A549 (cell line): ENCODE measurements around the gene ACVR1. TPM values are rescaled to one million over a fixed set of nuclear protein-coding genes. Genes with fewer than 3 reads are reported as not detected.
"Not testable (repeated sequence)": the region's sequence is repeated elsewhere in the genome, so short reads cannot be mapped to it uniquely, and the experiment has no call there.

Experiments used
- ATAC-seq, 2 experiments: fragments of 200-7000 bp in 1 of 2; fragments of >200 bp in 1 of 2; cut with Nextera tagmentation in 1 of 2; cut with Tn5 transposase in 1 of 2; 3 replicates each; pipeline versions ENCODE4 v1.8.0 to v1.9.1; 2018 to 2020; ENCODE audit warnings: mild to moderate bottlenecking in 1 of 2, moderate library complexity in 1 of 2
- CTCF ChIA-PET: fragments of 300-600 bp; sonication (Branson Sonifier 250); formaldehyde crosslinking; extraction: SDS; loops from one replicate; lab custom pipeline; 2021; ENCODE audit warnings: antibody characterized with exemption, inconsistent platforms; lab: Yijun Ruan, JAX
- POLR2A ChIA-PET: fragments of 350-600 bp; formaldehyde crosslinking; extraction: SDS; loops from one replicate; lab custom pipeline; 2021; ENCODE audit warnings: antibody characterized with exemption, inconsistent platforms; lab: Yijun Ruan, JAX
- DNase-seq, 2 experiments: peaks; one replicate each; pipeline versions ENCODE4 v3.0.0 to v3.0.0-alpha.2; 2011 to 2016; ENCODE audit warnings: low read depth in 1 of 2, low spot score in 1 of 2
- FAIRE-seq: peaks from 2 replicates; lab custom pipeline; 2011; peaks lifted over from hg19 to GRCh38; lab: Jason Lieb, UNC
- H3K27ac ChIP-seq, 2 experiments: fragments of >200 bp; sonication (Bioruptor Twin); formaldehyde crosslinking; 3 replicates each; pipeline ENCODE4 v1.5.1; 2016 to 2017
- H3K4me1 ChIP-seq: fragments of >200 bp; sonication (Bioruptor Twin); formaldehyde crosslinking; 3 replicates; pipeline ENCODE4 v1.6.1; 2016
- H3K4me2 ChIP-seq: fragments of >200 bp; sonication (Bioruptor Twin); formaldehyde crosslinking; 3 replicates; pipeline ENCODE4 v1.6.1; 2016
- H3K4me3 ChIP-seq: fragments of >200 bp; sonication (Bioruptor Twin); formaldehyde crosslinking; 3 replicates; pipeline ENCODE4 v1.5.1; 2016
- H3K9me3 ChIP-seq: fragments of >200 bp; sonication (Bioruptor Twin); formaldehyde crosslinking; 3 replicates; pipeline ENCODE4 v1.6.1; 2016
- ATOH8 ChIP-seq: fragments of 250-450 bp; sonication (Bioruptor Pico); IDR thresholded peaks from 2 replicates; pipeline ENCODE4 v1.5.0; 2020; ENCODE audit warnings: low read depth, mild to moderate bottlenecking, moderate library complexity
- CBX2 ChIP-seq: fragments of 200-600 bp; sonication (generic); IDR thresholded peaks from 2 replicates; pipeline ENCODE4 v1.6.1; 2016; ENCODE audit warnings: low read depth, mild to moderate bottlenecking, borderline replicate concordance
- CHD4 ChIP-seq: fragments of 200-600 bp; sonication (generic); IDR thresholded peaks from 2 replicates; pipeline ENCODE4 v1.6.1; 2016; ENCODE audit warnings: antibody characterized with exemption, mild to moderate bottlenecking, borderline replicate concordance
- E2F6 ChIP-seq: IDR thresholded peaks from 2 replicates; pipeline ENCODE4 v1.6.1; 2012; ENCODE audit warnings: low read depth, borderline replicate concordance
- EHF ChIP-seq: fragments of 250-450 bp; sonication (Bioruptor Pico); IDR thresholded peaks from 2 replicates; pipeline ENCODE4 v1.5.0; 2020; ENCODE audit warnings: mild to moderate bottlenecking
- EP300 ChIP-seq, 2 experiments: fragments of >200 bp; sonication (Bioruptor Twin); formaldehyde crosslinking; IDR thresholded peaks; 2 replicates in 1 of 2; 3 replicates in 1 of 2; pipeline ENCODE4 v1.6.1; 2016 to 2017
- GATA3 ChIP-seq: IDR thresholded peaks from 2 replicates; pipeline ENCODE4 v1.6.1; 2012; ENCODE audit warnings: borderline replicate concordance
- HDAC2 ChIP-seq: fragments of 200-600 bp; sonication (generic); IDR thresholded peaks from 2 replicates; pipeline ENCODE4 v1.6.1; 2016
- HEYL ChIP-seq: fragments of 250-450 bp; sonication (Bioruptor Pico); IDR thresholded peaks from 2 replicates; pipeline ENCODE4 v1.8.0; 2021; ENCODE audit warnings: mild to moderate bottlenecking, moderate library complexity
- HOXA7 ChIP-seq: fragments of 250-450 bp; sonication (Bioruptor Pico); IDR thresholded peaks from 2 replicates; pipeline ENCODE4 v1.5.0; 2020; ENCODE audit warnings: mild to moderate bottlenecking, moderate library complexity
- KDM1A ChIP-seq: fragments of 200-600 bp; sonication (generic); IDR thresholded peaks from 2 replicates; pipeline ENCODE4 v1.6.1; 2016; ENCODE audit warnings: low read depth, mild to moderate bottlenecking
- MAFK ChIP-seq: fragments of 450-650 bp; IDR thresholded peaks from 2 replicates; pipeline ENCODE4 v1.6.1; 2014; ENCODE audit not compliant: partially characterized antibody
- MAX ChIP-seq: IDR thresholded peaks from 2 replicates; pipeline ENCODE4 v1.6.1; 2012
- MAZ ChIP-seq: fragments of 150-350 bp; IDR thresholded peaks from 2 replicates; pipeline ENCODE4 v1.6.1; 2014; ENCODE audit warnings: antibody characterized with exemption, low read depth, low read length, borderline replicate concordance
- PHF8 ChIP-seq: fragments of 200-600 bp; sonication (generic); IDR thresholded peaks from 2 replicates; pipeline ENCODE4 v1.6.1; 2016; ENCODE audit warnings: low read depth, mild to moderate bottlenecking, antibody characterized with exemption, moderate library complexity, borderline replicate concordance
- POLR2A ChIP-seq: IDR thresholded peaks from 2 replicates; pipeline ENCODE4 v1.6.1; 2012; ENCODE audit warnings: mild to moderate bottlenecking, low read length
- RFX5 ChIP-seq: fragments of 450-650 bp; IDR thresholded peaks from 2 replicates; pipeline ENCODE4 v1.7.1; 2014; ENCODE audit warnings: antibody characterized with exemption, mild to moderate bottlenecking, moderate library complexity
- TFCP2L1 ChIP-seq: fragments of 250-450 bp; sonication (Bioruptor Pico); IDR thresholded peaks from 2 replicates; pipeline ENCODE4 v1.5.0; 2021; ENCODE audit warnings: mild to moderate bottlenecking
- ZNF302 ChIP-seq: fragments of 250-450 bp; sonication (Bioruptor Pico); IDR thresholded peaks from 2 replicates; pipeline ENCODE4 v1.9.0; 2021; ENCODE audit warnings: inconsistent platforms, mild to moderate bottlenecking, moderate library complexity
- ZSCAN20 ChIP-seq: fragments of 250-450 bp; sonication (Bioruptor Pico); IDR thresholded peaks from 2 replicates; pipeline ENCODE4 v1.8.0; 2022; ENCODE audit warnings: mild to moderate bottlenecking, moderate library complexity
- WGBS: methylation state at CpG from one replicate; pipeline ENCODE4 v1.1.6; 2017; ENCODE audit errors: missing lambda C conversion rate; 5-methylcytosine and 5-hydroxymethylcytosine counted together
- polyA plus RNA-seq, 4 experiments: library from polyadenylated mRNA; depleted of rRNA in 3 of 4; stranded (reverse); fragments of >200 nt; fragmentation: RNase III in 1 of 4; extraction: RNeasy Plus Mini Kit Qiagen cat#74134 plus additional on column Dnase treatment in 1 of 4; gene quantifications; 2 replicates in 3 of 4; 3 replicates in 1 of 4; pipeline ENCODE4 v1.2.3, GENCODE V29; 2011 to 2017

ACVR1 gene
- polyA plus RNA-seq, 2 of the 4 experiments (the other 2 are of a cell fraction), result 14.6 to 21.6 TPM

- FAIRE-seq, result no peak
- no peak overlapping the region for H3K4me2 ChIP-seq
- H3K27ac ChIP-seq, result no peak overlapping the region
- POLR2A ChIA-PET, result no interaction called here
- 93% methylated on average over 3 of the region's 3 CpGs for WGBS
- DNase-seq, result peak in 1 of 2 experiments; percentile 29
- no peak for ATAC-seq
- H3K4me1 ChIP-seq, result no peaks in the 10 kb centered on the region
- peak; percentile 64; the same call in 1 of the 2 replicates for TF ChIP-seq KDM1A
- TF ChIP-seq TFCP2L1 (CRISPR knock-in tag), result no peak
- TF ChIP-seq MAX, result no peak
- TF ChIP-seq ZNF302 (CRISPR knock-in tag), result no peak
- 0 out of 2 replicates have a peak, but pooled peaks have one; percentile 18 for TF ChIP-seq HDAC2
- CTCF ChIA-PET, result no interaction called here
- peaks cover 41% of the 10 kb centered on the region for H3K9me3 ChIP-seq
- no peak overlapping the region for H3K4me3 ChIP-seq
Measured at GRCh38 chr2:157722580-157723234, 153.4 kb downstream of the ACVR1 start.

GRCh38 chr2:157720504-157720903 is 155.6 kb downstream of the ACVR1 start:
- Histone ChIP-seq H3K9me3 (peaks cover 41% of the 10 kb centered on the region), H3K4me2 (no peak overlapping the region), H3K27ac (no peak overlapping the region), H3K4me3 (no peak overlapping the region), H3K4me1 (no peaks in the 10 kb centered on the region)
- ChIA-PET POLR2A (no interaction called here), CTCF (no interaction called here)
- ATAC-seq (no peak), FAIRE-seq (no peak), DNase-seq (no peak)
- WGBS, result 91% methylated on average over 2 of the region's 2 CpGs
- TF ChIP-seq CBX2 (no peak), POLR2A (no peak), ATOH8 (CRISPR knock-in tag) (no peak), HOXA7 (CRISPR knock-in tag) (no peak), MAZ (no peak), PHF8 (no peak), E2F6 (no peak), HEYL (CRISPR knock-in tag) (no peak), RFX5 (no peak), HDAC2 (no peak), EHF (CRISPR knock-in tag) (no peak), CHD4 (no peak), EP300 (IDR thresholded peaks at IDR 0.05) (no peak), GATA3 (no peak), MAFK (no peak), ZSCAN20 (CRISPR knock-in tag) (no peak)

GRCh38 chr2:157704653-157705052 is 171.5 kb downstream of the ACVR1 start:
- H3K4me3 ChIP-seq, ATAC-seq, H3K4me1 ChIP-seq, H3K9me3 ChIP-seq, CTCF ChIA-PET, POLR2A ChIA-PET, DNase-seq, H3K4me2 ChIP-seq, H3K27ac ChIP-seq, FAIRE-seq: not testable (repeated sequence)
- 19% methylated on average over 4 of the region's 5 CpGs for WGBS

GRCh38 chr2:157704148-157704547 is 172.0 kb downstream of the ACVR1 start:
- H3K4me3 ChIP-seq, DNase-seq, H3K4me1 ChIP-seq, POLR2A ChIA-PET, H3K27ac ChIP-seq, FAIRE-seq, H3K9me3 ChIP-seq, H3K4me2 ChIP-seq, ATAC-seq, CTCF ChIA-PET: not testable (repeated sequence)
- 70% methylated on average over 6 of the region's 6 CpGs for WGBS
